Activated CD8-positive, alpha-beta memory T cell treated with anti-CD3 and anti-CD28 coated beads, Interleukin-2, amount 50 U/mL, for 1 hour (primary cell): ENCODE data around the gene HRH1.
"Not testable (repeated sequence)": the region's sequence is repeated elsewhere in the genome, so short reads cannot be mapped to it uniquely, and the experiment has no call there.

Experiments
- DNase-seq: peaks from one replicate; pipeline ENCODE4 v3.0.0-alpha.2; 2020; ENCODE audit errors: extremely low read depth

Gene HRH1

GRCh38 chr3:11244121-11244677 lies 89.9 kb downstream of the HRH1 start:
- DNase-seq = no peak

- DNase-seq = no peak
These were observed 91.0 kb downstream of the HRH1 start for GRCh38 chr3:11245276-11245675.

- DNase-seq = no peak
These were observed 91.8 kb downstream of the HRH1 start for GRCh38 chr3:11245827-11246662.

GRCh38 chr3:11246663-11246970 lies 92.3 kb downstream of the HRH1 start:
- no peak for DNase-seq

- no peak for DNase-seq
These were observed 93.1 kb downstream of the HRH1 start for GRCh38 chr3:11247362-11247761.

GRCh38 chr3:11248596-11248995 lies 94.3 kb downstream of the HRH1 start:
- no peak for DNase-seq

GRCh38 chr3:11250902-11251806 lies 96.9 kb downstream of the HRH1 start:
- no peak for DNase-seq

- no peak for DNase-seq
These were observed 97.5 kb downstream of the HRH1 start for GRCh38 chr3:11251807-11252176.

GRCh38 chr3:11254876-11255275 lies 100.6 kb downstream of the HRH1 start:
- DNase-seq = no peak

GRCh38 chr3:11255537-11255936 lies 101.2 kb downstream of the HRH1 start:
- DNase-seq = not testable (repeated sequence)

GRCh38 chr3:11258958-11259357 lies 104.7 kb downstream of the HRH1 start:
- no peak for DNase-seq

GRCh38 chr3:11260460-11260859 lies 106.2 kb downstream of the HRH1 start:
- DNase-seq = no peak

GRCh38 chr3:11269007-11269406 lies 114.7 kb downstream of the HRH1 start:
- DNase-seq = no peak

GRCh38 chr3:11271986-11272904 lies 118.0 kb downstream of the HRH1 start, which contains the start of gene ATG7:
Gene ATG7 (plus strand): TSS chr3:11272397. CDS start chr3:11298696, 26,299 bp downstream.
- DNase-seq = peak; percentile 89

- no peak for DNase-seq
These were observed 118.7 kb downstream of the HRH1 start for GRCh38 chr3:11272906-11273574.

GRCh38 chr3:11273891-11274291 lies 119.6 kb downstream of the HRH1 start:
- DNase-seq = no peak

GRCh38 chr3:11274566-11275142 lies 120.4 kb downstream of the HRH1 start:
- no peak for DNase-seq

- DNase-seq = no peak
These were observed 121.6 kb downstream of the HRH1 start for GRCh38 chr3:11275926-11276325.

GRCh38 chr3:11276901-11277300 lies 122.6 kb downstream of the HRH1 start:
- no peak for DNase-seq
